Activated CD8-positive, alpha-beta memory T cell treated with anti-CD3 and anti-CD28 coated beads, Interleukin-2, amount 10 ng/mL, durations not matched to agents 7 days and 5 days (primary cell): ENCODE results near the gene NUDT21. TPM values are rescaled to one million over a fixed set of nuclear protein-coding genes. Genes with fewer than 3 reads are reported as not detected.

Experiments
- total RNA-seq, 2 experiments: library from RNA; stranded (reverse); gene quantifications; one replicate each; pipeline ENCODE4 v1.2.3, GENCODE V29; 2021

NUDT21 gene
- total RNA-seq, 2 experiments from 2014 or later: 242 to 279 TPM

Other genes with a start within 250 kb of the NUDT21 start
- 10 to 100 TPM; 48.9 to 54.2 TPM for gene AMFR, start 25.8 kb downstream of the NUDT21 start, total RNA-seq
- gene OGFOD1, start 222 bp upstream of the NUDT21 start, total RNA-seq: 10 to 100 TPM; 41.9 to 63.1 TPM
- 1 to 10 TPM; 6.2 to 8.2 TPM for gene BBS2, start 68.7 kb upstream of the NUDT21 start, total RNA-seq
- not detected for gene MT4, start 113.7 kb upstream of the NUDT21 start, total RNA-seq
- 1 to 10 TPM in 1 of 2 experiments, not detected in 1; 3.6 TPM for gene MT3, start 138.2 kb upstream of the NUDT21 start, total RNA-seq
- 100 to 1,000 TPM; 121 to 125 TPM for gene MT2A, start 157.3 kb upstream of the NUDT21 start, total RNA-seq
- 10 to 100 TPM; 41.2 to 54.1 TPM for gene MT1E, start 174.4 kb upstream of the NUDT21 start, total RNA-seq
- gene MT1M, start 181.3 kb upstream of the NUDT21 start, total RNA-seq: not detected
- gene MT1A, start 187.3 kb upstream of the NUDT21 start, total RNA-seq: under 1 TPM in 1 of 2 experiments, not detected in 1; 0.91 TPM
- not detected for gene MT1B, start 200.6 kb upstream of the NUDT21 start, total RNA-seq
- gene MT1F, start 206.6 kb upstream of the NUDT21 start, total RNA-seq: 10 to 100 TPM; 11.4 to 20.6 TPM
- 1 to 10 TPM; 2.8 to 3.4 TPM for gene MT1G, start 216.7 kb upstream of the NUDT21 start, total RNA-seq
- not detected for gene MT1H, start 218.5 kb upstream of the NUDT21 start, total RNA-seq
- gene MT1X, start 231.1 kb upstream of the NUDT21 start, total RNA-seq: 10 to 100 TPM; 34.2 to 39.5 TPM